Upper lobe of left lung (tissue), 6 donors: ENCODE results near the gene DIDO1. TPM values are rescaled to one million over a fixed set of nuclear protein-coding genes. Genes with fewer than 3 reads are reported as not detected.
"Not testable (repeated sequence)": the region's sequence is repeated elsewhere in the genome, so short reads cannot be mapped to it uniquely, and the experiment has no call there.

ENCODE experiments used
- ATAC-seq, 2 donors: fragments of 200-7000 bp; cut with Tn5 transposase; one replicate each; pipeline ENCODE4 v1.9.1; 2022; ENCODE audit warnings: mild to moderate bottlenecking in 2 of 2, moderate library complexity in 2 of 2; ENCODE audit not compliant: low FRiP score in 2 of 2
- DNase-seq, 2 donors: peaks; one replicate each; pipeline ENCODE4 v3.0.0-alpha.2; 2019 to 2020
- H3K27ac ChIP-seq, 4 donors: fragments of 200-600 bp; sonication (generic); one replicate each; pipeline ENCODE4 v1.5.1; 2016 to 2019
- H3K27me3 ChIP-seq, 4 donors: fragments of 200-600 bp; sonication (generic); one replicate each; pipeline ENCODE4 v1.5.1; 2017 to 2019
- H3K36me3 ChIP-seq, 4 donors: fragments of 200-600 bp; sonication (generic); one replicate each; pipeline ENCODE4 v1.5.1; 2016 to 2019
- H3K4me1 ChIP-seq, 4 donors: fragments of 200-600 bp; sonication (generic); one replicate each; pipeline ENCODE4 v1.5.1; 2018 to 2019
- H3K4me3 ChIP-seq, 4 donors: fragments of 200-600 bp; sonication (generic); one replicate each; pipeline ENCODE4 v1.5.1; 2017 to 2019; ENCODE audit warnings: mild to moderate bottlenecking in 2 of 4, moderate library complexity in 1 of 4
- H3K9me3 ChIP-seq, 4 donors: fragments of 200-600 bp; sonication (generic); one replicate each; pipeline ENCODE4 v1.5.1; 2018 to 2019
- CTCF ChIP-seq, 6 experiments: fragments of 450-650 bp in 4 of 6; fragments of 200-600 bp in 2 of 6; sonication (generic) in 2 of 6; IDR thresholded peaks; one replicate each; pipeline ENCODE4 v1.5.1; 2016 to 2019; ENCODE audit warnings: antibody characterized with exemption in 6 of 6
- EP300 ChIP-seq, 4 donors: sonication (generic); formaldehyde crosslinking; IDR thresholded peaks; one replicate each; pipeline ENCODE4 v1.5.1; 2017; ENCODE audit warnings: antibody characterized with exemption in 4 of 4, control low read depth in 2 of 4
- POLR2A ChIP-seq, 4 donors: fragments of 450-650 bp; IDR thresholded peaks; one replicate each; pipeline ENCODE4 v1.5.1; 2016 to 2017; ENCODE audit warnings: antibody characterized with exemption in 4 of 4, mild to moderate bottlenecking in 2 of 4
- POLR2AphosphoS5 ChIP-seq, 2 donors: sonication (generic); formaldehyde crosslinking; IDR thresholded peaks; one replicate each; pipeline ENCODE4 v1.5.1; 2017; ENCODE audit warnings: antibody characterized with exemption in 2 of 2
- WGBS, 2 donors: methylation state at CpG; one replicate each; pipeline ENCODE4 v1.1.5; 2017 to 2018; 5-methylcytosine and 5-hydroxymethylcytosine counted together
- total RNA-seq, 6 donors: library from RNA; depleted of rRNA in 4 of 6; stranded (reverse); fragments of >200 nt in 4 of 6; gene quantifications; one replicate each; pipeline versions ENCODE4 v1.1.0 to v1.2.1, GENCODE V29; 2016 to 2021
- donor health status: DM: no; HTN: no; CAD: no; lungs with moderate emphysema.
- donor health status: DM: no; HTN: yes; CAD: no; lungs with severe emphysema.

Gene DIDO1
- total RNA-seq, 6 donors from 2014 or later, result 51.6 to 109 (median 58.9) TPM

GRCh38 chr20:62852841-62853240 is 73.5 kb downstream of the DIDO1 start:
- Histone ChIP-seq H3K4me1 (no peaks in the 10 kb centered on the region), H3K27ac (no peak overlapping the region), H3K27me3 (no peaks in the 10 kb centered on the region), H3K9me3 (no peaks in the 10 kb centered on the region), H3K4me3 (no peak overlapping the region), H3K36me3 (peaks cover 0 to 44% (median 10%) of the 10 kb centered on the region in 4 donors)
- 81 to 94% methylated on average over 10 to 12 of the region's 12 CpGs for WGBS, 2 donors
- DNase-seq (no peak), ATAC-seq (no peak)
- TF ChIP-seq POLR2A (IDR thresholded peaks at IDR 0.05) (no peak), CTCF (IDR thresholded peaks at IDR 0.05) (no peak), POLR2AphosphoS5 (IDR thresholded peaks at IDR 0.05) (no peak), EP300 (IDR thresholded peaks at IDR 0.05) (no peak)

- no peaks in the 10 kb centered on the region for H3K4me1 ChIP-seq
- WGBS, 2 donors, result 92 to 98% methylated on average over 7 to 8 of the region's 8 CpGs
- no peak overlapping the region for H3K27ac ChIP-seq
- ATAC-seq (no peak), DNase-seq (no peak)
- no peak for TF ChIP-seq EP300 (IDR thresholded peaks at IDR 0.05)
- TF ChIP-seq CTCF (IDR thresholded peaks at IDR 0.05), result no peak
- TF ChIP-seq POLR2AphosphoS5 (IDR thresholded peaks at IDR 0.05), result no peak
- TF ChIP-seq POLR2A (IDR thresholded peaks at IDR 0.05), result no peak
- H3K27me3 ChIP-seq, result no peaks in the 10 kb centered on the region
- H3K36me3 ChIP-seq, result peaks cover 0 to 42% (median 10%) of the 10 kb centered on the region in 4 donors
- no peaks in the 10 kb centered on the region for H3K9me3 ChIP-seq
- no peak overlapping the region for H3K4me3 ChIP-seq
Measured at GRCh38 chr20:62852196-62852595, 74.1 kb downstream of the DIDO1 start.

GRCh38 chr20:62850333-62850974 is 75.9 kb downstream of the DIDO1 start:
- no peaks in the 10 kb centered on the region for H3K4me1 ChIP-seq
- no peak for ATAC-seq
- no peaks in the 10 kb centered on the region for H3K9me3 ChIP-seq
- no peaks in the 10 kb centered on the region for H3K27me3 ChIP-seq
- no peak for DNase-seq
- 92 to 94% methylated on average over 17 to 22 of the region's 22 CpGs for WGBS, 2 donors
- H3K27ac ChIP-seq, result no peak overlapping the region
- H3K36me3 ChIP-seq, result peaks cover 0 to 37% (median 7%) of the 10 kb centered on the region in 4 donors
- H3K4me3 ChIP-seq, result no peak overlapping the region
- TF ChIP-seq EP300 (IDR thresholded peaks at IDR 0.05) (no peak), CTCF (IDR thresholded peaks at IDR 0.05) (no peak), POLR2A (IDR thresholded peaks at IDR 0.05) (no peak), POLR2AphosphoS5 (IDR thresholded peaks at IDR 0.05) (no peak)

GRCh38 chr20:62849431-62849830 is 76.9 kb downstream of the DIDO1 start:
- ATAC-seq (no peak), DNase-seq (no peak)
- no peaks in the 10 kb centered on the region for H3K9me3 ChIP-seq
- TF ChIP-seq POLR2AphosphoS5 (IDR thresholded peaks at IDR 0.05), result no peak
- no peak for TF ChIP-seq POLR2A (IDR thresholded peaks at IDR 0.05)
- no peak for TF ChIP-seq CTCF (IDR thresholded peaks at IDR 0.05)
- no peak for TF ChIP-seq EP300 (IDR thresholded peaks at IDR 0.05)
- no peaks in the 10 kb centered on the region for H3K27me3 ChIP-seq
- peaks cover 0 to 28% (median 7%) of the 10 kb centered on the region in 4 donors for H3K36me3 ChIP-seq
- no peak overlapping the region for H3K4me3 ChIP-seq
- H3K27ac ChIP-seq, result no peak overlapping the region
- H3K4me1 ChIP-seq, result no peaks in the 10 kb centered on the region

GRCh38 chr20:62848917-62849316 is 77.4 kb downstream of the DIDO1 start:
- H3K27me3 ChIP-seq, ATAC-seq, H3K4me3 ChIP-seq, H3K4me1 ChIP-seq, H3K9me3 ChIP-seq, H3K27ac ChIP-seq, DNase-seq: not testable (repeated sequence)
- H3K36me3 ChIP-seq, result peaks cover 0 to 23% (median 6%) of the 10 kb centered on the region in 4 donors
- 95 to 96% methylated on average over 7 of the region's 7 CpGs for WGBS, 2 donors
